Gastrocnemius medialis (tissue), 4 donors: ENCODE results near the gene ADARB2.

ENCODE experiments used
- CTCF ChIP-seq, 5 experiments: fragments of 450-650 bp in 3 of 5; fragments of 200-600 bp in 2 of 5; sonication (generic) in 2 of 5; IDR thresholded peaks in 4 of 5; conservative IDR thresholded peaks in 1 of 5; 1 replicate in 4 of 5; 2 replicates in 1 of 5; pipeline ENCODE4 v1.5.1; 2016 to 2019; ENCODE audit warnings: antibody characterized with exemption in 5 of 5, mild to moderate bottlenecking in 3 of 5, moderate library complexity in 3 of 5
- POLR2A ChIP-seq, 2 donors: fragments of 450-650 bp; IDR thresholded peaks; one replicate each; pipeline ENCODE4 v1.6.1; 2017; ENCODE audit warnings: antibody characterized with exemption in 2 of 2, mild to moderate bottlenecking in 2 of 2, moderate library complexity in 2 of 2

GRCh38 chr10:1348773-1349050 lies 388.6 kb downstream of the ADARB2 start:
- TF ChIP-seq POLR2A (IDR thresholded peaks at IDR 0.05) (no peak), CTCF (IDR thresholded peaks at IDR 0.05 in 4 of 5, conservative IDR thresholded peaks at IDR 0.05 in 1 of 5) (no peak)
